Measurements from ENCODE around the gene GCNA. TPM values are rescaled to one million over a fixed set of nuclear protein-coding genes. Genes with fewer than 3 reads are reported as not detected.
A peak's percentile ranks its signal among the peaks of the same experiment; 100 is the strongest.

GCNA gene
- total RNA-seq, 1 experiment from 2014 or later: 0.98 TPM

DNA sequence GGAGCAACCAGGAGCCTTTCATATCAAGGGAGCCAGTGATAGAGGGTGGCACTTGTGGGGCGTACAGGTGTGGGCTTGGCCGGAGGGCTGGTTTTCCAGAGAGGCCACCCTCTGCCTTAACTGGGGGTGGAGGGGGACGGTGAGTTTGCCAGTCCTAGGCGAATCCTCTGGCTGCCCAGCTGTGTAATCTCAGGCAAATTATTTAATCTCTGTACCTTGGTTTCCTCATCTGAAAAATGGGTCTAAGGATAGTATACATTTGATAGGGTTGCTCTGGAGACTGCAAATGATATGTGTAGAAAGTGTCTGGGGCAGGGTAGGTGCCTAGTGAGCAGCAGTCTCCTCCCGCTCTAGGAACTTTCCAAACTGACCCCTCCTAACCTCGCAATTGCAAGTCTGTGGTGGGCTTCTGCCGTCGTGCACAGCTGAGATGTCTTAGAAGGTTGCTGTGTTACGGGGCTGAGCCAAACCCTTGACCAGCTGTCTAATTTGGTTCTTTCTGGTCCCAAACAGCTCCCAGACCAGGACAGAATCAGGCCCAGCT lies 43.9 kb downstream of the GCNA start:
- intact Hi-C loops (cut with micrococcal nuclease): no loop called here

DNA sequence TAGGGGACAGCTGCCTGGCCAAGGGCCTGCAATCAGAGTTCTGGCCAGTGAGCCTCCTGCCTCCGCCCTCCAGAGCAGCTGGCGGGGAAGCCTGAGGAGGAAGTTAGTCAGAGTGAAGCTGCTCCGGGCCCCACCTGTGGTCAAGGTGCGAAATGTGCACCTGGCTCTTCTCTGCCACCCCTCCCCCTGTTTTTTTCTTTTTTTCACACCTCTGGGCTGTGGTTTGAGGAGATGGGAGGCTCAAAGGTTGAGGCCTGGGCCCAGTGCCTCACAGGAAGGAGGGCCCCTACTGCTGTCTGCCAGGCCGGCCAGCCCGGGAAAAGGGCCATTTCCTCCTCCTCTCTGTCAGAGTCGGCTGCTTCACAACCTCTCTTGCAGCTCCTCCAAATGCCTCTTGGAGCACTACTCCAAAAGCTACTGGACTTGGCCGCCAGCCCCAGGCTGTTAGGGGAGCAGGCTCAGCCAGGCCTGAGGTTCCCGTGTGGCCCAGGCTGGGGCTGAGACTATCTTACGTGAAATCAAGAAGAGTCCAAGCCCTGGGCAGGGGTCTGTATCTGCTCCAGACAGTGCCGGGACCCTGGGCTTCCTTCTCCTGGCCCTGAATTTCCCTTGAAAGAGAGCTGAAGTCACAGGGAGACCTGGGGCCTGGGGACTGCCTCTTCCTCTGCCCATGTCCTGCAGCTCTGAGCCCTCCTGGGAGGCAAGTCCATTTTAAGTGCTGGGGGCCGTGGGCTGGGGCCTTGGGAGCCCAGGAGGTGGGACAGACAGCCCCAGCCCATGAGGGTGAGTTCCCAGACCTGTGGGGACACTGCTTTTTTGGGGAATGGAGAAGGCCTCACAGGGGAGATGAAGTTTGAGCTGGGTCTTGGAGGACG lies 44.6 kb downstream of the GCNA start:
- no peaks in the 10 kb centered on the region for H3K79me2 ChIP-seq (ENCODE audit: insufficient read depth, low read length)
- ChIA-PET POLR2A (no interaction called here), CTCF (no interaction called here), RAD21 (ENCODE audit: low non-redundant PET in 1 of 2, low total read pairs in 2 of 2, uncharacterized antibody in 2 of 2, unreplicated experiment in 2 of 2) (no interaction called here)
- H3K27ac ChIP-seq (ENCODE audit: low read depth, low read length): peak overlapping the region; percentile 50
- H3K4me3 ChIP-seq (replicated peaks in 1 of 2; ENCODE audit: low read depth in 1 of 2, low read length in 2 of 2): no peak overlapping the region
- peak; percentile 91 for ATAC-seq
- H3K36me3 ChIP-seq (ENCODE audit: control insufficient read depth in 1 of 2, insufficient read depth in 2 of 2, low read length in 2 of 2): no peaks in the 10 kb centered on the region
- no peaks in the 10 kb centered on the region for H3K9me2 ChIP-seq (ENCODE audit: insufficient read depth)
- no peaks in the 10 kb centered on the region for H3K27me3 ChIP-seq (ENCODE audit: insufficient read depth, low read length)
- no peak overlapping the region for H3K9ac ChIP-seq (ENCODE audit: low read length)
- H3K4me2 ChIP-seq (ENCODE audit: low read length): peak overlapping the region; percentile 41
- intact Hi-C loops (cut with micrococcal nuclease): no loop called here
- peaks cover 9 to 19% of the 10 kb centered on the region in 2 experiments for H3K4me1 ChIP-seq (ENCODE audit: control insufficient read depth in 1 of 2, insufficient read depth in 2 of 2, low read length in 2 of 2)
- BruUV-seq (replicated peaks): no TSS peak
- H3K9me3 ChIP-seq (ENCODE audit: control insufficient read depth in 1 of 2, insufficient read depth in 1 of 2, low read depth in 1 of 2, low read length in 2 of 2): no peaks in the 10 kb centered on the region
- peak; percentile 19 for DNase-seq (ENCODE audit: low read depth, low spot score)
- no peak overlapping the region for H2AFZ ChIP-seq (ENCODE audit: low read depth, low read length, poor library complexity, severe bottlenecking)
- no peaks in the 10 kb centered on the region for H4K20me1 ChIP-seq (ENCODE audit: insufficient read depth)
- TF ChIP-seq TCF7L2 (IDR thresholded peaks at IDR 0.05; ENCODE audit: borderline replicate concordance, extremely low read depth, insufficient read depth, insufficient read length): no peak
- TF ChIP-seq CEBPB (IDR thresholded peaks at IDR 0.05; ENCODE audit: low read depth): no peak
- TF ChIP-seq RAD21 (IDR thresholded peaks at IDR 0.05; ENCODE audit: low read depth): peak; percentile 2; the same call in 1 of the 2 replicates
- TF ChIP-seq POLR2AphosphoS5 (IDR thresholded peaks at IDR 0.05; ENCODE audit: low read depth, low read length): no peak
- TF ChIP-seq CBX3 (IDR thresholded peaks at IDR 0.05; ENCODE audit: low read depth): no peak
- no peak for TF ChIP-seq EZH2phosphoT487 (IDR thresholded peaks at IDR 0.05; ENCODE audit: borderline replicate concordance)
- TF ChIP-seq FOSL1 (IDR thresholded peaks at IDR 0.05; ENCODE audit: low read depth): no peak
- no peak for TF ChIP-seq EZH2 (IDR thresholded peaks at IDR 0.05)
- TF ChIP-seq, protein P1, sequence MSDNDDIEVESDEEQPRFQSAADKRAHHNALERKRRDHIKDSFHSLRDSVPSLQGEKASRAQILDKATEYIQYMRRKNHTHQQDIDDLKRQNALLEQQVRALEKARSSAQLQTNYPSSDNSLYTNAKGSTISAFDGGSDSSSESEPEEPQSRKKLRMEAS (IDR thresholded peaks at IDR 0.05): peak; percentile 66
- TF ChIP-seq JUND (IDR thresholded peaks at IDR 0.05): no peak
- no peak for TF ChIP-seq SIN3A (IDR thresholded peaks at IDR 0.05; ENCODE audit: low read depth)
- 0 out of 6 replicates have a peak, but pooled peaks of 2 of the 3 experiments have one; percentile 6 to 12 for TF ChIP-seq CTCF (IDR thresholded peaks at IDR 0.05 in 2 of 3, conservative IDR thresholded peaks at IDR 0.05 in 1 of 3; ENCODE audit: borderline replicate concordance in 1 of 3, insufficient read depth in 1 of 3, low read depth in 2 of 3, low read length in 2 of 3)
- TF ChIP-seq SRF (IDR thresholded peaks at IDR 0.05; ENCODE audit: low read depth): no peak
- TF ChIP-seq, protein P2, sequence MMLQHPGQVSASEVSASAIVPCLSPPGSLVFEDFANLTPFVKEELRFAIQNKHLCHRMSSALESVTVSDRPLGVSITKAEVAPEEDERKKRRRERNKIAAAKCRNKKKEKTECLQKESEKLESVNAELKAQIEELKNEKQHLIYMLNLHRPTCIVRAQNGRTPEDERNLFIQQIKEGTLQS (IDR thresholded peaks at IDR 0.05): no peak

More for the DNA sequence above, 43.9 kb downstream of the GCNA start:
- H3K9ac ChIP-seq (ENCODE audit: low read length): no peak overlapping the region
- ChIA-PET POLR2A (interaction anchor here (0.7 kb wide), 1 partner anchor 11 kb away, joined by 5 read pairs; no protein-coding TSS in a partner anchor), RAD21 (ENCODE audit: low non-redundant PET in 1 of 2, low total read pairs in 2 of 2, uncharacterized antibody in 2 of 2, unreplicated experiment in 2 of 2) (no interaction called here), CTCF (no interaction called here)
- DNase-seq (ENCODE audit: low read depth, low spot score) (no peak), ATAC-seq (no peak)
- peak overlapping the region; percentile 50 for H3K27ac ChIP-seq (ENCODE audit: low read depth, low read length)
- H4K20me1 ChIP-seq (ENCODE audit: insufficient read depth): no peaks in the 10 kb centered on the region
- no peak for TF ChIP-seq SRF (IDR thresholded peaks at IDR 0.05; ENCODE audit: low read depth)
- TF ChIP-seq CBX3 (IDR thresholded peaks at IDR 0.05; ENCODE audit: low read depth): no peak
- TF ChIP-seq FOSL1 (IDR thresholded peaks at IDR 0.05; ENCODE audit: low read depth): no peak
- TF ChIP-seq EZH2phosphoT487 (IDR thresholded peaks at IDR 0.05; ENCODE audit: borderline replicate concordance): no peak
- H2AFZ ChIP-seq (ENCODE audit: low read depth, low read length, poor library complexity, severe bottlenecking): no peak overlapping the region
- H3K4me2 ChIP-seq (ENCODE audit: low read length): peak overlapping the region; percentile 41
- no peaks in the 10 kb centered on the region for H3K9me2 ChIP-seq (ENCODE audit: insufficient read depth)
- H3K27me3 ChIP-seq (ENCODE audit: insufficient read depth, low read length): no peaks in the 10 kb centered on the region
- no peaks in the 10 kb centered on the region for H3K79me2 ChIP-seq (ENCODE audit: insufficient read depth, low read length)
- BruUV-seq (replicated peaks): no TSS peak
- no peaks in the 10 kb centered on the region for H3K36me3 ChIP-seq (ENCODE audit: control insufficient read depth in 1 of 2, insufficient read depth in 2 of 2, low read length in 2 of 2)
- H3K9me3 ChIP-seq (ENCODE audit: control insufficient read depth in 1 of 2, insufficient read depth in 1 of 2, low read depth in 1 of 2, low read length in 2 of 2): no peaks in the 10 kb centered on the region
- H3K4me3 ChIP-seq (replicated peaks in 1 of 2; ENCODE audit: low read depth in 1 of 2, low read length in 2 of 2): no peak overlapping the region
- H3K4me1 ChIP-seq (ENCODE audit: control insufficient read depth in 1 of 2, insufficient read depth in 2 of 2, low read length in 2 of 2): peaks cover 9 to 19% of the 10 kb centered on the region in 2 experiments

Measured in HCT116 (cell line).